Esophagus muscularis mucosa (tissue), 4 donors: Measurements from ENCODE around the gene GUCY2C. TPM values are rescaled to one million over a fixed set of nuclear protein-coding genes. Genes with fewer than 3 reads are reported as not detected.
A peak's percentile ranks its signal among the peaks of the same experiment; 100 is the strongest.

ENCODE experiments used
- DNase-seq: peaks from one replicate; pipeline ENCODE4 v3.0.0-alpha.2; 2017; ENCODE audit errors: extremely low spot score
- H3K27ac ChIP-seq, 4 donors: fragments of 200-600 bp; sonication (generic); replicated peaks in 1 of 4; 1 replicate in 3 of 4; 2 replicates in 1 of 4; pipeline ENCODE4 v1.5.1; 2016 to 2019; ENCODE audit warnings: mild to moderate bottlenecking in 1 of 4
- H3K27me3 ChIP-seq, 4 donors: fragments of 200-600 bp; sonication (generic); one replicate each; pipeline versions ENCODE4 v1.5.1 to v1.6.0; 2016 to 2019
- H3K36me3 ChIP-seq, 4 donors: fragments of 200-600 bp; sonication (generic); one replicate each; pipeline ENCODE4 v1.5.1; 2016 to 2019
- H3K4me1 ChIP-seq, 4 donors: fragments of 200-600 bp; sonication (generic); one replicate each; pipeline ENCODE4 v1.5.1; 2016 to 2019
- H3K4me3 ChIP-seq, 4 donors: fragments of 200-600 bp; sonication (generic); 1 replicate in 2 of 4; 2 replicates in 2 of 4; pipeline ENCODE4 v1.5.1; 2016 to 2019; ENCODE audit warnings: mild to moderate bottlenecking in 4 of 4, moderate library complexity in 1 of 4
- H3K9me3 ChIP-seq, 4 donors: fragments of 200-600 bp; sonication (generic); 1 replicate in 3 of 4; 2 replicates in 1 of 4; pipeline ENCODE4 v1.5.1; 2016 to 2019
- CTCF ChIP-seq, 3 experiments: fragments of 200-600 bp in 2 of 3; fragments of 450-650 bp in 1 of 3; sonication (generic) in 2 of 3; IDR thresholded peaks; one replicate each; pipeline ENCODE4 v1.5.1; 2017 to 2019; ENCODE audit warnings: antibody characterized with exemption in 3 of 3, mild to moderate bottlenecking in 2 of 3, moderate library complexity in 1 of 3
- EP300 ChIP-seq: sonication (generic); formaldehyde crosslinking; IDR thresholded peaks from one replicate; pipeline ENCODE4 v1.6.1; 2017; ENCODE audit warnings: antibody characterized with exemption
- POLR2A ChIP-seq: fragments of 450-650 bp; IDR thresholded peaks from one replicate; pipeline ENCODE4 v1.6.1; 2017; ENCODE audit warnings: antibody characterized with exemption, moderate library complexity, mild to moderate bottlenecking, low read depth
- POLR2AphosphoS5 ChIP-seq, 2 donors: sonication (generic); formaldehyde crosslinking; IDR thresholded peaks; one replicate each; pipeline ENCODE4 v1.6.1; 2017; ENCODE audit warnings: antibody characterized with exemption in 2 of 2
- WGBS: methylation state at CpG from one replicate; pipeline ENCODE4 v1.1.5; 2018; 5-methylcytosine and 5-hydroxymethylcytosine counted together
- intact Hi-C: fragments of 100-400 bp; cut with DNase I; formaldehyde crosslinking; loops from one replicate; pipeline ENCODE4 v1.15.1; 2023
- total RNA-seq, 4 donors: library from RNA; depleted of rRNA; stranded (reverse); fragments of >200 nt; gene quantifications; one replicate each; pipeline versions ENCODE4 v1.1.0 to v1.2.1, GENCODE V29; 2016

GUCY2C gene
- total RNA-seq, 4 donors from 2014 or later = not detected

- Histone ChIP-seq H3K9me3 (no peaks in the 10 kb centered on the region), H3K36me3 (no peaks in the 10 kb centered on the region), H3K27ac (no peak overlapping the region), H3K27me3 (no peaks in the 10 kb centered on the region), H3K4me3 (no peak overlapping the region), H3K4me1 (no peaks in the 10 kb centered on the region)
- TF ChIP-seq CTCF (IDR thresholded peaks at IDR 0.05) (no peak), EP300 (no peak), POLR2AphosphoS5 (IDR thresholded peaks at IDR 0.05) (no peak), POLR2A (no peak)
- intact Hi-C loops = loop anchor here (10.0 kb wide), 1 partner anchor 394 kb away; no protein-coding TSS in a partner anchor
- 76% methylated on average over 5 of the region's 5 CpGs for WGBS
- no peak for DNase-seq
Observed at GRCh38 chr12:14628771-14629170, 67.6 kb downstream of the GUCY2C start.

GRCh38 chr12:14621826-14622225, 74.6 kb downstream of the GUCY2C start:
- Histone ChIP-seq H3K9me3 (no peaks in the 10 kb centered on the region), H3K27me3 (no peaks in the 10 kb centered on the region), H3K4me1 (no peaks in the 10 kb centered on the region), H3K27ac (no peak overlapping the region), H3K4me3 (no peak overlapping the region), H3K36me3 (no peaks in the 10 kb centered on the region)
- 76% methylated on average over 3 of the region's 3 CpGs for WGBS
- TF ChIP-seq CTCF (IDR thresholded peaks at IDR 0.05) (no peak), POLR2A (no peak), EP300 (no peak), POLR2AphosphoS5 (IDR thresholded peaks at IDR 0.05) (no peak)
- intact Hi-C loops = loop anchor here (10.0 kb wide), 1 partner anchor 387 kb away; no protein-coding TSS in a partner anchor
- no peak for DNase-seq

GRCh38 chr12:14619741-14620501, 76.5 kb downstream of the GUCY2C start:
- Histone ChIP-seq H3K4me3 (no peak overlapping the region), H3K27me3 (no peaks in the 10 kb centered on the region), H3K4me1 (no peaks in the 10 kb centered on the region), H3K36me3 (no peaks in the 10 kb centered on the region), H3K9me3 (no peaks in the 10 kb centered on the region), H3K27ac (no peak overlapping the region)
- WGBS = 86% methylated on average over 6 of the region's 6 CpGs
- intact Hi-C loops = loop anchor here (10.0 kb wide), 1 partner anchor 385 kb away; no protein-coding TSS in a partner anchor
- DNase-seq = no peak
- TF ChIP-seq POLR2AphosphoS5 (IDR thresholded peaks at IDR 0.05) = no peak
- no peak for TF ChIP-seq EP300
- TF ChIP-seq CTCF (IDR thresholded peaks at IDR 0.05) = no peak
- TF ChIP-seq POLR2A = no peak

GRCh38 chr12:14618983-14619382, 77.4 kb downstream of the GUCY2C start:
- Histone ChIP-seq H3K4me3 (no peak overlapping the region), H3K36me3 (no peaks in the 10 kb centered on the region), H3K4me1 (peaks cover 0 to 5% (median 2%) of the 10 kb centered on the region in 4 donors), H3K27me3 (no peaks in the 10 kb centered on the region), H3K9me3 (no peaks in the 10 kb centered on the region), H3K27ac (no peak overlapping the region)
- intact Hi-C loops = no loop called here
- TF ChIP-seq CTCF (IDR thresholded peaks at IDR 0.05) (peak; percentile 31 to 41 (median 39)), POLR2A (no peak), EP300 (no peak), POLR2AphosphoS5 (IDR thresholded peaks at IDR 0.05) (no peak)
- WGBS = 42% methylated on average over 4 of the region's 4 CpGs
- no peak for DNase-seq
